MM.1S (cell line): ENCODE results near the gene PTPN3.

Source experiments
- DNase-seq: peaks from one replicate; pipeline ENCODE4 v3.0.0-alpha.2; 2015
- H2AFZ ChIP-seq: fragments of 300-600 bp; sonication (generic); 2 replicates; pipeline ENCODE4 v1.6.0; 2016; ENCODE audit warnings: antibody characterized with exemption, low read length
- H3F3A ChIP-seq: fragments of 300-600 bp; sonication (generic); 2 replicates; pipeline ENCODE4 v1.6.1; 2016; ENCODE audit warnings: mild to moderate bottlenecking, antibody characterized with exemption, low read length, moderate library complexity, mixed read lengths; ENCODE audit not compliant: insufficient read depth
- H3K27ac ChIP-seq: fragments of 300-600 bp; sonication (generic); 2 replicates; pipeline ENCODE4 v1.5.1; 2016; ENCODE audit warnings: mild to moderate bottlenecking, low read length
- H3K27me3 ChIP-seq: fragments of 300-600 bp; sonication (generic); replicated peaks from 2 replicates; pipeline ENCODE4 v1.6.0; 2016; ENCODE audit warnings: low read length; ENCODE audit not compliant: insufficient read depth
- H3K36me3 ChIP-seq: fragments of 300-600 bp; sonication (generic); replicated peaks from 2 replicates; pipeline ENCODE4 v1.6.1; 2016; ENCODE audit warnings: mild to moderate bottlenecking, low read length, mixed read lengths; ENCODE audit not compliant: insufficient read depth
- H3K4me1 ChIP-seq: fragments of 300-600 bp; sonication (generic); 2 replicates; pipeline ENCODE4 v1.6.1; 2016; ENCODE audit warnings: low read length, mixed read lengths
- H3K4me2 ChIP-seq: fragments of 300-600 bp; sonication (generic); 2 replicates; pipeline ENCODE4 v1.6.0; 2016; ENCODE audit warnings: low read depth, low read length
- H3K4me3 ChIP-seq: fragments of 300-600 bp; sonication (generic); 2 replicates; pipeline ENCODE4 v1.5.1; 2016; ENCODE audit warnings: low read length, mixed read lengths
- H3K79me2 ChIP-seq: fragments of 300-600 bp; sonication (generic); 2 replicates; pipeline ENCODE4 v1.6.1; 2016; ENCODE audit warnings: mixed run types, low read length, mixed read lengths
- H3K9ac ChIP-seq: fragments of 300-600 bp; sonication (generic); 2 replicates; pipeline ENCODE4 v1.6.1; 2016; ENCODE audit warnings: low read length, mixed read lengths
- H3K9me2 ChIP-seq: fragments of 300-600 bp; sonication (generic); replicated peaks from 2 replicates; pipeline ENCODE4 v1.6.1; 2016; ENCODE audit warnings: mild to moderate bottlenecking, low read length, mixed read lengths; ENCODE audit not compliant: insufficient read depth
- H3K9me3 ChIP-seq: fragments of 300-600 bp; sonication (generic); replicated peaks from 2 replicates; pipeline ENCODE4 v1.6.1; 2016; ENCODE audit warnings: mild to moderate bottlenecking, low read length, mixed read lengths; ENCODE audit not compliant: insufficient read depth
- H4K20me1 ChIP-seq: fragments of 300-600 bp; sonication (generic); 2 replicates; pipeline ENCODE4 v1.6.1; 2016; ENCODE audit warnings: mild to moderate bottlenecking, low read length, moderate library complexity, mixed read lengths; ENCODE audit not compliant: insufficient read depth
- EZH2 ChIP-seq: fragments of 300-600 bp; sonication (generic); optimal IDR thresholded peaks from 2 replicates; pipeline ENCODE3; 2017; ENCODE audit warnings: low read depth, mild to moderate bottlenecking, antibody characterized with exemption, low read length, mixed read lengths
- EZH2phosphoT487 ChIP-seq: fragments of 300-600 bp; sonication (generic); IDR thresholded peaks from 2 replicates; pipeline ENCODE4 v1.6.1; 2018; ENCODE audit warnings: antibody characterized with exemption, low read length
- TF ChIP-seq, protein P1 (sequence below): fragments of 300-600 bp; sonication (generic); IDR thresholded peaks from 2 replicates; pipeline ENCODE4 v1.5.1; 2016; ENCODE audit warnings: antibody characterized with exemption, low read length, mixed read lengths

PTPN3 gene

DNA sequence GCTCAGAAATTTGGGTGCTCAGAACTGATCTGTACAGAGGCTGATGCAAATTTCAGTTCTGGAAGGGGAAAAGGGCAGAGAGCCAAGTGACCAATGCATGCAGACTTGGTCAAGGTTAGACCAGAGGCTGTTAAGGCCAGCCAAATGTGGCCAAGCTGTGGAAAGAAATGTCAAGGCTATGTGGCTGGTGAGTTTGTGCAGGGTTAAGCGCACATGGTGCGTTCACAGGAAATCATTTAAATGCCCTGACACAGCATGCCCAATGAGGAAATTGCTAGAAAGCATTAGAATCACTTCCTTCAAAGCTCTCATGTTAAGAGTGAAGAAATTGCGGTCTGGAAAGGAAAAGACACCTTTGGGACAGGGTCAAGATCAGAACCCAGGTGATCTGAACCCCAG is 58.0 kb downstream of the PTPN3 start:
- no peak overlapping the region for H3K4me3 ChIP-seq
- H3K27ac ChIP-seq: no peak overlapping the region
- peaks cover 10% of the 10 kb centered on the region for H3K4me1 ChIP-seq
- no peaks in the 10 kb centered on the region for H3K27me3 ChIP-seq
- H3K4me2 ChIP-seq: peak overlapping the region; percentile 52; the same call in 1 of the 2 replicates
- no peaks in the 10 kb centered on the region for H3K9me3 ChIP-seq
- H3K9ac ChIP-seq: no peak overlapping the region
- no peak overlapping the region for H2AFZ ChIP-seq
- DNase-seq: no peak
- no peaks in the 10 kb centered on the region for H3F3A ChIP-seq
- H3K36me3 ChIP-seq: no peaks in the 10 kb centered on the region
- no peaks in the 10 kb centered on the region for H3K79me2 ChIP-seq
- H4K20me1 ChIP-seq: no peaks in the 10 kb centered on the region
- no peak for TF ChIP-seq EZH2
- TF ChIP-seq, protein P1, sequence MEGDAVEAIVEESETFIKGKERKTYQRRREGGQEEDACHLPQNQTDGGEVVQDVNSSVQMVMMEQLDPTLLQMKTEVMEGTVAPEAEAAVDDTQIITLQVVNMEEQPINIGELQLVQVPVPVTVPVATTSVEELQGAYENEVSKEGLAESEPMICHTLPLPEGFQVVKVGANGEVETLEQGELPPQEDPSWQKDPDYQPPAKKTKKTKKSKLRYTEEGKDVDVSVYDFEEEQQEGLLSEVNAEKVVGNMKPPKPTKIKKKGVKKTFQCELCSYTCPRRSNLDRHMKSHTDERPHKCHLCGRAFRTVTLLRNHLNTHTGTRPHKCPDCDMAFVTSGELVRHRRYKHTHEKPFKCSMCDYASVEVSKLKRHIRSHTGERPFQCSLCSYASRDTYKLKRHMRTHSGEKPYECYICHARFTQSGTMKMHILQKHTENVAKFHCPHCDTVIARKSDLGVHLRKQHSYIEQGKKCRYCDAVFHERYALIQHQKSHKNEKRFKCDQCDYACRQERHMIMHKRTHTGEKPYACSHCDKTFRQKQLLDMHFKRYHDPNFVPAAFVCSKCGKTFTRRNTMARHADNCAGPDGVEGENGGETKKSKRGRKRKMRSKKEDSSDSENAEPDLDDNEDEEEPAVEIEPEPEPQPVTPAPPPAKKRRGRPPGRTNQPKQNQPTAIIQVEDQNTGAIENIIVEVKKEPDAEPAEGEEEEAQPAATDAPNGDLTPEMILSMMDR: no peak
- TF ChIP-seq EZH2phosphoT487: no peak
- no peaks in the 10 kb centered on the region for H3K9me2 ChIP-seq

- H4K20me1 ChIP-seq: no peaks in the 10 kb centered on the region
- no peak for DNase-seq
- no peak overlapping the region for H3K9ac ChIP-seq
- peaks cover 10% of the 10 kb centered on the region for H3K4me1 ChIP-seq
- H3K9me2 ChIP-seq: no peaks in the 10 kb centered on the region
- no peaks in the 10 kb centered on the region for H3F3A ChIP-seq
- H3K4me3 ChIP-seq: no peak overlapping the region
- no peak overlapping the region for H3K4me2 ChIP-seq
- H3K27ac ChIP-seq: no peak overlapping the region
- H3K36me3 ChIP-seq: no peaks in the 10 kb centered on the region
- H3K79me2 ChIP-seq: no peaks in the 10 kb centered on the region
- no peak for TF ChIP-seq EZH2
- TF ChIP-seq, protein P1: no peak
- no peak for TF ChIP-seq EZH2phosphoT487
- H2AFZ ChIP-seq: no peak overlapping the region
- no peaks in the 10 kb centered on the region for H3K27me3 ChIP-seq
- no peaks in the 10 kb centered on the region for H3K9me3 ChIP-seq
These were observed 58.6 kb downstream of the PTPN3 start for GRCh38 chr9:109439378-109440116.

GRCh38 chr9:109437286-109437685 is 60.8 kb downstream of the PTPN3 start:
- no peaks in the 10 kb centered on the region for H3K36me3 ChIP-seq

More at GRCh38 chr9:109437286-109437685, 60.8 kb downstream of the PTPN3 start:
- Histone ChIP-seq H3K27ac (no peak overlapping the region), H3F3A (no peaks in the 10 kb centered on the region), H3K9ac (no peak overlapping the region), H2AFZ (no peak overlapping the region), H3K4me2 (no peak overlapping the region), H3K79me2 (no peaks in the 10 kb centered on the region), H3K9me3 (no peaks in the 10 kb centered on the region), H4K20me1 (no peaks in the 10 kb centered on the region), H3K4me3 (no peak overlapping the region), H3K4me1 (peaks cover 10% of the 10 kb centered on the region), H3K27me3 (no peaks in the 10 kb centered on the region), H3K9me2 (no peaks in the 10 kb centered on the region)
- TF ChIP-seq, protein P1: no peak
- no peak for TF ChIP-seq EZH2
- TF ChIP-seq EZH2phosphoT487: no peak
- DNase-seq: no peak
